CD14-positive monocyte (primary cell): ENCODE results near the gene SLAMF9. TPM values are rescaled to one million over a fixed set of nuclear protein-coding genes. Genes with fewer than 3 reads are reported as not detected.

Experiments
- DNase-seq, 3 donors: peaks; one replicate each; pipeline ENCODE4 v3.0.0-alpha.2; 2011 to 2022
- H2AFZ ChIP-seq: 2 replicates; pipeline ENCODE4 v1.6.0; 2012; ENCODE audit warnings: mild to moderate bottlenecking, low read depth, low read length, inconsistent platforms; ENCODE audit not compliant: insufficient read depth, poor library complexity, severe bottlenecking
- H3K27ac ChIP-seq, 2 donors: 1 replicate in 1 of 2; 2 replicates in 1 of 2; pipeline ENCODE4 v1.5.1; 2012 to 2013; ENCODE audit warnings: low read length in 2 of 2, control low read depth in 1 of 2, inconsistent platforms in 1 of 2, low read depth in 1 of 2, mild to moderate bottlenecking in 1 of 2
- H3K27me3 ChIP-seq, 2 donors: one replicate each; pipeline versions ENCODE4 v1.6.0 to v1.6.1; 2011 to 2013; ENCODE audit warnings: low read length in 2 of 2; ENCODE audit not compliant: control insufficient read depth in 2 of 2, insufficient read depth in 2 of 2
- H3K36me3 ChIP-seq, 2 donors: replicated peaks in 1 of 2; 1 replicate in 1 of 2; 2 replicates in 1 of 2; pipeline versions ENCODE4 v1.5.1 to v1.6.1; 2012 to 2013; ENCODE audit warnings: low read length in 2 of 2, control low read depth in 1 of 2, inconsistent platforms in 1 of 2, mild to moderate bottlenecking in 1 of 2; ENCODE audit not compliant: insufficient read depth in 2 of 2, control insufficient read depth in 1 of 2
- H3K4me1 ChIP-seq, 2 donors: 1 replicate in 1 of 2; 2 replicates in 1 of 2; pipeline versions ENCODE4 v1.5.1 to v1.6.1; 2012 to 2013; ENCODE audit warnings: low read length in 2 of 2, control low read depth in 1 of 2, inconsistent platforms in 1 of 2, mild to moderate bottlenecking in 1 of 2, moderate library complexity in 1 of 2; ENCODE audit not compliant: insufficient read depth in 2 of 2, control insufficient read depth in 1 of 2
- H3K4me2 ChIP-seq: replicated peaks from 2 replicates; pipeline ENCODE3; 2012; ENCODE audit warnings: low read length, moderate library complexity, mild to moderate bottlenecking; ENCODE audit not compliant: poor library complexity, severe bottlenecking; ENCODE audit errors: extremely low read depth
- H3K4me3 ChIP-seq, 3 experiments: fragments of 200-600 bp in 1 of 3; sonication (generic) in 1 of 3; replicated peaks in 1 of 3; 1 replicate in 2 of 3; 2 replicates in 1 of 3; pipeline ENCODE4 v1.5.1; 2011 to 2013; ENCODE audit warnings: low read length in 3 of 3, mild to moderate bottlenecking in 3 of 3, control low read depth in 2 of 3, low read depth in 2 of 3, inconsistent platforms in 1 of 3, moderate library complexity in 1 of 3
- H3K79me2 ChIP-seq: 2 replicates; pipeline ENCODE4 v1.6.0; 2012; ENCODE audit warnings: mild to moderate bottlenecking, control low read depth, inconsistent platforms, low read length, moderate library complexity; ENCODE audit not compliant: insufficient read depth
- H3K9ac ChIP-seq: 2 replicates; pipeline ENCODE4 v1.6.0; 2017; ENCODE audit warnings: low read length, mild to moderate bottlenecking; ENCODE audit not compliant: insufficient read depth, poor library complexity, severe bottlenecking
- H3K9me3 ChIP-seq, 2 donors: replicated peaks in 1 of 2; 1 replicate in 1 of 2; 2 replicates in 1 of 2; pipeline versions ENCODE4 v1.5.1 to v1.6.1; 2012 to 2013; ENCODE audit warnings: low read length in 2 of 2, control low read depth in 1 of 2; ENCODE audit not compliant: control insufficient read depth in 1 of 2, insufficient read depth in 1 of 2
- H4K20me1 ChIP-seq: 2 replicates; pipeline ENCODE4 v1.6.0; 2012; ENCODE audit warnings: mild to moderate bottlenecking, low read length, control low read depth, moderate library complexity; ENCODE audit not compliant: insufficient read depth
- H3K27ac Mint-ChIP-seq, 7 donors: one replicate each; pipeline ENCODE4 v1.8.0; 2020; ENCODE audit warnings: mild to moderate bottlenecking in 7 of 7, mixed read lengths in 7 of 7, moderate library complexity in 6 of 7, inconsistent platforms in 2 of 7
- H3K27me3 Mint-ChIP-seq, 3 donors: one replicate each; pipeline ENCODE4 v1.8.0; 2021 to 2022; ENCODE audit warnings: low read depth in 3 of 3, mild to moderate bottlenecking in 3 of 3, mixed read lengths in 3 of 3, moderate library complexity in 3 of 3, inconsistent platforms in 1 of 3
- H3K36me3 Mint-ChIP-seq, 2 donors: one replicate each; pipeline ENCODE4 v1.8.0; 2020; ENCODE audit warnings: mixed read lengths in 2 of 2, inconsistent platforms in 1 of 2, mild to moderate bottlenecking in 1 of 2
- H3K4me1 Mint-ChIP-seq: one replicate; pipeline ENCODE4 v1.8.0; 2020; ENCODE audit warnings: mild to moderate bottlenecking, mixed read lengths
- H3K4me3 Mint-ChIP-seq, 2 donors: one replicate each; pipeline ENCODE4 v1.8.0; 2020; ENCODE audit warnings: mild to moderate bottlenecking in 2 of 2, mixed read lengths in 2 of 2, moderate library complexity in 1 of 2
- H3K9me3 Mint-ChIP-seq, 7 donors: one replicate each; pipeline ENCODE4 v1.8.0; 2020 to 2022; ENCODE audit warnings: mixed read lengths in 7 of 7, mild to moderate bottlenecking in 6 of 7, moderate library complexity in 6 of 7, inconsistent platforms in 2 of 7
- WGBS: methylation state at CpG from one replicate; pipeline ENCODE4 v1.1.5; 2013; ENCODE audit warnings: missing lambda C conversion rate; ENCODE audit not compliant: insufficient coverage; 5-methylcytosine and 5-hydroxymethylcytosine counted together
- intact Hi-C, 2 donors: fragments of 100-400 bp; cut with micrococcal nuclease; formaldehyde crosslinking; loops; one replicate each; pipeline versions ENCODE4 v1.15.0 to v1.15.1; 2023
- polyA plus RNA-seq, 3 donors: library from polyadenylated mRNA; depleted of rRNA in 1 of 3; unstranded in 2 of 3; stranded (reverse) in 1 of 3; fragments of 300-500 nt in 2 of 3; fragments of >200 nt in 1 of 3; fragmentation: Illumina TruSeq in 2 of 3; gene quantifications; 1 replicate in 2 of 3; 2 replicates in 1 of 3; pipeline ENCODE4 v1.2.3, GENCODE V29; 2012 to 2021
- TF ChIP-seq, protein P1 (sequence below): fragments of 200-600 bp; IDR thresholded peaks from one replicate; pipeline ENCODE4 v1.8.0; 2022; ENCODE audit warnings: antibody characterized with exemption, mild to moderate bottlenecking

The SLAMF9 gene
- polyA plus RNA-seq, 3 donors = 0.17 TPM; not detected in 2

GRCh38 chr1:159990005-159990404 lies 36.0 kb upstream of the SLAMF9 start:
- peaks cover 15% of the 10 kb centered on the region for H3K4me1 Mint-ChIP-seq
- Histone ChIP-seq H3K27ac (no peak overlapping the region), H3K27me3 (no peaks in the 10 kb centered on the region), H3K36me3 (no peaks in the 10 kb centered on the region), H3K79me2 (no peaks in the 10 kb centered on the region), H3K4me2 (no peak overlapping the region), H4K20me1 (no peaks in the 10 kb centered on the region), H3K9me3 (no peaks in the 10 kb centered on the region), H3K4me3 (no peak overlapping the region), H2AFZ (no peak overlapping the region), H3K9ac (no peak overlapping the region), H3K4me1 (peaks cover 9 to 14% of the 10 kb centered on the region in 2 donors)
- peaks cover 0 to 4% (median 0%) of the 10 kb centered on the region in 3 donors for H3K27me3 Mint-ChIP-seq
- TF ChIP-seq, protein P1, sequence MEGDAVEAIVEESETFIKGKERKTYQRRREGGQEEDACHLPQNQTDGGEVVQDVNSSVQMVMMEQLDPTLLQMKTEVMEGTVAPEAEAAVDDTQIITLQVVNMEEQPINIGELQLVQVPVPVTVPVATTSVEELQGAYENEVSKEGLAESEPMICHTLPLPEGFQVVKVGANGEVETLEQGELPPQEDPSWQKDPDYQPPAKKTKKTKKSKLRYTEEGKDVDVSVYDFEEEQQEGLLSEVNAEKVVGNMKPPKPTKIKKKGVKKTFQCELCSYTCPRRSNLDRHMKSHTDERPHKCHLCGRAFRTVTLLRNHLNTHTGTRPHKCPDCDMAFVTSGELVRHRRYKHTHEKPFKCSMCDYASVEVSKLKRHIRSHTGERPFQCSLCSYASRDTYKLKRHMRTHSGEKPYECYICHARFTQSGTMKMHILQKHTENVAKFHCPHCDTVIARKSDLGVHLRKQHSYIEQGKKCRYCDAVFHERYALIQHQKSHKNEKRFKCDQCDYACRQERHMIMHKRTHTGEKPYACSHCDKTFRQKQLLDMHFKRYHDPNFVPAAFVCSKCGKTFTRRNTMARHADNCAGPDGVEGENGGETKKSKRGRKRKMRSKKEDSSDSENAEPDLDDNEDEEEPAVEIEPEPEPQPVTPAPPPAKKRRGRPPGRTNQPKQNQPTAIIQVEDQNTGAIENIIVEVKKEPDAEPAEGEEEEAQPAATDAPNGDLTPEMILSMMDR = no peak
- H3K9me3 Mint-ChIP-seq = peaks cover 0 to 1% (median 0%) of the 10 kb centered on the region in 7 donors
- H3K36me3 Mint-ChIP-seq = no peaks in the 10 kb centered on the region
- no peak overlapping the region for H3K4me3 Mint-ChIP-seq
- H3K27ac Mint-ChIP-seq = no peak overlapping the region
- WGBS = 100% methylated on average over 1 of the region's 5 CpGs
- intact Hi-C loops = no loop called here
- DNase-seq = no peak

DNA sequence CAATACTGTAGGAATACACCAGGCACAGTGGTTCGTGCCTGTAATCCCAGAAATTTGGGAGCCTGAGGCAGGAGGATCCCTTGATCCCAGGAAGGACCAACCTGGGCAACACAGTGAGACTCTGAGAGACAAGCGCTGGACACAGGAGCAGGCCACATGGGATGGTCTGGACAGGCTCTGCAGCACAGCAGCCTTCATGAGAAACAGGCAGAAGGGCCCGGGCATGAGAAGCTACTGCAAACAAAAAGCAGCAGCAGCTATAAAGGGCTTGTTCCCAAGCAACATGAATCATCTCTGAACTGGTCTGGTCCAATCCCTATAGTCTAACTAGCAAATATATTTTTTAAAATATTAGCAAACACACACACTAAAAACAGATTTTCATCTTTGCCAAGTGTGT lies 35.5 kb upstream of the SLAMF9 start:
- no peak overlapping the region for H3K9ac ChIP-seq
- no peak overlapping the region for H3K4me2 ChIP-seq
- no peaks in the 10 kb centered on the region for H3K27me3 ChIP-seq
- no peak overlapping the region for H2AFZ ChIP-seq
- Mint-ChIP-seq H3K9me3 (peaks cover 0 to 1% (median 0%) of the 10 kb centered on the region in 7 donors), H3K27me3 (peaks cover 0 to 7% (median 0%) of the 10 kb centered on the region in 3 donors), H3K36me3 (no peaks in the 10 kb centered on the region), H3K4me1 (peaks cover 15% of the 10 kb centered on the region), H3K4me3 (no peak overlapping the region), H3K27ac (no peak overlapping the region)
- H3K79me2 ChIP-seq = no peaks in the 10 kb centered on the region
- H4K20me1 ChIP-seq = no peaks in the 10 kb centered on the region
- H3K4me1 ChIP-seq = peaks cover 9 to 14% of the 10 kb centered on the region in 2 donors
- no peaks in the 10 kb centered on the region for H3K9me3 ChIP-seq
- intact Hi-C loops = no loop called here
- WGBS = 96% methylated on average over 3 of the region's 3 CpGs
- TF ChIP-seq, protein P1 = no peak
- H3K36me3 ChIP-seq = no peaks in the 10 kb centered on the region
- H3K4me3 ChIP-seq = no peak overlapping the region
- H3K27ac ChIP-seq = no peak overlapping the region
- no peak for DNase-seq
